ENCODE results near the gene CMIP.

CMIP gene

DNA sequence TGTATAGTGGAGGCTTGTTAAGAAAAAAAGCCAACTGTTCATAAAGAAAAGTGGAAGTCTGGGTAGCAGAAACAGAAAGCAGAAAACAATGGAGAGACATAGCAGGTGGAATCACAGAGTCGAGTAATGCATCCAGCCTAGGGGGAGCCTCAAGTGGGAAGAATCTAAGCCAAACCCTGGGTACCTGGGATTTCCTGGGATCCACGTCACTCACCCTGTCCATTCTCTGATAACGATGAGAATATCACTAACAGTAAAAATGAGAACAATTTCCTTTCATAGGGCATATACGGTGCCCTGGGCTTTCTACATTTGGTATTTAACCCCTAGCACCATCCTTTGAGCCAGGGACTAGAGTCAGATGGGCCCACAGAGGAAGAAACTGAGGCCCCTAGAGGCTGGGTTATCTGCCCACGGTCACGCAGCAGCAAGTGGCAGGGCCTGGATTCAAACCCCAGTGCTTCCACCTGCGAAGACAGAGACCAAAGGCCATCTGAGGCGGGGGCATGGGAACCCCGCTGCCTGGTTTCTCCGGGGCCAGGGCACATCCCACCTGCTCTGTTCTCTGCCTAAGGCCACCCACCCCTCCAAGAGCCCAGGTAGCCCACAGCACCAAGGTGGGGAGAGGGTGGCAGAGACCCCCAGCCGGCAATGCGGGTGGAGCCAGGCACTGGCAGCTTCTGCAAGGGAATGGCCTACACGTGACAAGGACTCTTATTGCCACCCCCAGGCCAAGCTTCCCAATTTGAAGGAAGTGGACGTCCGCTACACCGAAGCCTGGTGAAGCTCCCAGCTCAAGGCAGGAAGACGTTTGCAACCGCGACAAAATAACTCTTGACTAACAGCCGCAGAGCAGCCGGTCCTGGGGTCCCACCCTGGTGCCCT lies 264.6 kb downstream of the CMIP start:
- DNase-seq: no peak

DNA sequence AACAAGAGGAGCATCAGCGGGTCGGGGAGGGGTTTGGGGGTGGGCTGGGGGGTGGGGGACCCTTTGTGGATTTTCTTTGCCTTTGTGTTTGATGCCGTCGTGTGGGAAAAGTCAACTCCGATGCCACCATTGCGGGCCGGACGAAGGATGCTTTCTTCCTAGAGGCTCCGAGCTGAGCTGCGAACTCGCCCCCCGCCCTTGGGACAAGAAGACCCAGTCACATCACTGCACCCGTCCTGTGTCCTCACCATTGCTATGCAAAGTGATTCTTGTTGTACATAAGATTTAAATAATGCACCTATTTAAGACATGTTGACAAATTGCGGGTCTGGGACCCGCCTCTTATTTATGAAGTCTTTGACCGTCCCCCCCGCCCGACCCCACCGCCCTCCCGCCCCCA lies 265.4 kb downstream of the CMIP start:
- no peak for DNase-seq

DNA sequence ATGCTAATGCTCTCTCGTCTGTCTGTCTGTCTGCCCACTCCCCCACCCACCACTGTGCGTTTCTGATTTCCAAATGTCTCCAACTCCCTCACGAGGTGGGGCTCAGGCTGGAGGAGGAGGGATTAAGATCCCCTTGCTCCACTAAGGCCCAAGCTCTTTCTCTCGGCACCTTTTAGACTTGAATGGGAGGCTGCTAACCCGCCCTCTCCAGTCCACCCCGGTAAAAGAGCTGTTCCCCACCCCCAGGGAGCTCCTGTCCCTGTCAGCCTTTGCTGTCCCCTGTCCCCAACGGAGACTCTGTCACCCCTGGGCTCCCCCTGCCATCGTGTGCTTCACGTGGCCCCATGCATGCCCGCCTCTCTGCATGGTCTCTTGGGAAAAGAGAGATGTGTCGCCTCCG lies 266.0 kb downstream of the CMIP start:
- DNase-seq: no peak

DNA sequence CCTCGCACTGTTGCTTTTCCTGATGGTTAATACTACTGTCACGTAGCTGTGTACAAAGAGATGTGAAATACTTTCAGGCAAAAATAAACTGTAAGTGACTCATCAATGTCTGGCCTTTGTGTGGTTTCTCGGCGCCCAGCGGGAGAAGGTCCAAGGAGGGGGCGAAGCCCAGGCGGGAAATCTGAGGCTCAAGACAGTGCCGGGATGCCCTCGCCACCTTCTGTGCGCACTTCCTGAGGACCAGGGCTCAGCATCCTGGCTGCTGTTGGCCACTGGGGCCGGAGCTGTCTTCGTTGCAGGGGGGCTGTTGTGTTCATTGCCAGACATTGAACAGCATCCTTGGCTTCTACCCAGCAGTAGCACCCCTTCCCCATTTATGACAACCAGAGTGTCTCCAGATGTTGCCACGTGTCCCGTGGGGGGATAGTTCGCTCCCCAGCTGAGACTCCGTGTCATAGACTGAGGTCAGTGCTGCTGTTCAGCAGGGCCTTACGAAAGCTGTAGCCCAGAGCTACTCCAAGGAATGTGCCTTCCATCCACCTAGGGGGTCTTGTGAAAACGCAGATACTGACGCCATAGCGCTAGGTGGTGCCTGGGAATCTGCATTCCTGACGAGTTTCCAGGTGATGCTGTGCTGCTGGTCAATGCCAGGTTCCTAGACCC lies 267.2 kb downstream of the CMIP start:
- peak; percentile 92 for DNase-seq

DNA sequence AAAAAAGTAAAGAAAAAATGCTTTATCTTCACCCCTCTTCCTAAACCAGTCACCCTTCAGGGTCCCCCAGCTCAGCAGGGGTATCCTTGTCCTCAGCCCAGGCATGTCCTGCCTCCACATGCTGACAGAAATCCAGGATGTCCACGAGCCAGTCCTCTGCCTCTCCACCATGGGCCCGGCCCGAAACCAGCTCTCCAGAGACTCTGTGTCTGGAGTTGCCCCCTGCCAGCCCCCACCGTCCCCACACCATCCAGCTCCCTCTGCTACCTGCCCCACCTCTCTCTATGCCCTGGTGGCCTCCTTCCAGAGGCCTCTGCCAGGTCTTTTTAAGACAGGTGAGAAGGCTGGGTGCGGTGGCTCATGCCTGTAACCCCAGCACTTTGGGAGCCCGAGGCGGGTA lies 268.1 kb downstream of the CMIP start:
- no peak for DNase-seq

DNA sequence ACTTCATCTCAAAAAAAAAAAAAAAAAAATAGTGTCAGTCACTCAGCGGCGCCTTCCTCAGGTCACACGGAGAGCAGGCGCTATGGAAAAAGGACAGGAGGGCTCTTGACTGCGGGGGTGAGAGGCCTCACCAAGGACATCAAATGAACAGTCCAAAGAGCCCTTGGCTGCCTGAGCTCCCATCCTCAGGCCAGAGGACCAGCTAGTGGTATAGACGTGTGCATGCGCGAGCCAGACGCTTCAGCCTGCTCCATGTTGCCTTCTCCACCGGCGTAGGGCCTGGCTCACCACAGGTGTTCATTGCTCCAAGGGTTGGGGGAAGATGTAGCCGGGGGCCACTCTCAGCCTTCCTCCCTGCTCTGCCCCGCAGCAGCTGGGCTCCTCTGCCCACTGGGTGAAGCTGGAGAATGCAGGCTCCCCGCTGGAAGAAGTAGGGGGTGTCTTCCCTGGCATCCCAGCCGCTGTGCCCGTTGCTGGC lies 268.7 kb downstream of the CMIP start:
- no peak for DNase-seq

DNA sequence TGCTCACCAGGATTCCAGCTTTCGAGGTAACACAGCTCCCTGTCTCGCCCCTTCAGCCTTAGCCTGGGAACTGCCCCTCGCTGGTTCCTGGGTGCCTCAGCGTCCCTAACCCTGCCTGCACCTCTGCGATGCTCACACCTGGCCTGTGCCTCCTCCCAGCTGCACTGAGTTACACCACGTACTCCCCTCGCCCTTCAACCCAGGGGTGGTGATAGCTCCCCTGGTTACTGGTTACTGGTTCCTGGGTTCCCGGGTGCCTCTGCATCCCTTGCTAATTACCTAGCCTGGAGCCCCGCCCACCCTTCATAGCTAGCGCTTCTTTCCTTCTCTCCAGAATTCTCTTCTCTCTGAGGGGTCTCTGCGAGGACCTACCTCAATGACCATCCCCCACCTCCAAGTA lies 269.2 kb downstream of the CMIP start:
- no peak for DNase-seq

DNA sequence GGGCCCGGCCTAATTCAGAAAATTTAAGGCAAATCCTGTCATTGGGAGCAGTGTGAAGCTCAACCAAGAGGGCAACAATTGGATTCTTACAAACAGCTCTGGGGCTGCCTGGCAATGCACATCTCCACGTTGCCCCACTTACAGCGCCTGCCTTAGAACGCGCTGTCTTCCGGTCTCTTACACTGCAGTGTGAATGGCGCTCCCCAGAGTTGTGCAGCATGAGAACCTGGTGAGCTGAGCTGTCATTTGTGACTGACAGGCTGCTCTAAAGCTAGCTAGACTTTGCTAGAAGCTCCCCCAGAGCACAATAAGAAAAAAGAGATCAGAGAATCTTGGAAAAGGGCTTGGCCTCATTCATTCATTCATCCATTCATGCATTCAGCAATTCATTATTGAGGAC lies 270.0 kb downstream of the CMIP start:
- DNase-seq: no peak

DNA sequence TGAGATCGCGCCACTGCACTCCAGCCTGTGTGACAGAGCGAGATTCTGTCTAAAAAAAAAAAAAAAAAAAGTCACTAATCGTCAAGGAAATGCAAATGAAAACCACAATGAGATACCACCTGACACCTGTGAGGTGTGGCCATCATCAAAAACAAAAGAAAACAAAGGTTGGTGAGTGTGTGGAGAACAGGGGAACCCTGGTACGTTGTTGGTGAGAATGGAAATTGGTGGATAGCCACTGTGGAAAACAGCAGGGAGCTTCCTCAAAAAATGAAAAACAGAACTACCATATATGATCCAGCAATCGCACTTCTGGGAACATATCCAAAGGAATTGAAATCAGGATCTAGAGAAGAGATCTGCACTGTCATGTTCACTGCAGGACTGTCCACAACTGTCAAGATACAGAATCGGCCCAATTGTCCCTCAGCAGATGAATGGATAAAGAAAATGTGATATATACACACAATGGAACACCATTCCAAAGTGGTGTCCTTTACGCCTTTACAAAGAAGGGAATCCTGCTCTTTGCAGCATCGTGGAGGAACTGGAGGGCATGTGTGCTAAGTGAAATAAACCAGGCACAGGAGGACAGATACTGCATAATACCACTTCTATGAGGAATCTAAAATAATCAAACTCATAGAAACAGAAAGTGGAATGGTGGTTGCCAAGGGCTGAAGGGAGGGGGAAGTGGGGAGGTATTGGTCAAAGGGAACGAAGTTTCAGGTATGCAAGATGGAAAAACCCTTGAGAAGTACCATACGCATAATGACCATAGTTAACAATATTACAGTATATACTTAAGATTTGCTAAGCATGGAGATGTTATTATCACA lies 271.0 kb downstream of the CMIP start:
- no peak for DNase-seq

DNA sequence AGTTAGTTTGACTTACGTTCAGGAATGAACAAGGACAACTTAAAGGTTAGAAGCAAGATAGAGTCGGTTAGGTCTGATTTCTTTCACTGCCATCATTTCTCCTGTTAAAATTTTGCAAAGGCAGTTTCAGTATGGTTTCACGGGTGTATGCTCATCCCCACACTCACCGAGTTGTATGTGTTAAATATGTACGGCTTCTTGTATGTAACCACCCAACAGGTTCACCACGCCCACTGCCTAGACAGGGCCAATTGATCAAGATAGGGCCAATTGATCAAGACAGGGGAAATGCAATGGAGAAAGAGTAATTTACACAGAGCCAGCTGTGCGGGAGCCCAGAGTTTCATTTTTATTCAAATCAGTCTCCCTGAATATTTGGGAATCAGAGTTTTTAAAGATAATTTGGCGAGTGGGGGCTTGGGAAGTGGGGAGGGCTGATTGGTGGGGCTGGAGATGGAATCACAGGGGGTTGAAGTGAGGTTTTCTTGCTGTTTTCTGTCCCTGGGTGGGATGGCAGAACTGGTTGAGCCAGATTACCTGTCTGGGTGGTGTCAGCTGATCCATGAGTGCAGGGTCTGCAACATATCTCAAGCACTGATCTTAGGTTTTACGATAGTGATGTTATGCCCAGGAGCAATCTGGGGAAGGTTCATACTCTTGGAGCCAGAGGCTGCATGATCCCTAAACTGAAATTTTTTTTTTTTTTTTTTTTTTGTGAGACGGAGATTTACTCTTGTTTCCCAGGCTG lies 272.0 kb downstream of the CMIP start:
- DNase-seq: no peak

DNA sequence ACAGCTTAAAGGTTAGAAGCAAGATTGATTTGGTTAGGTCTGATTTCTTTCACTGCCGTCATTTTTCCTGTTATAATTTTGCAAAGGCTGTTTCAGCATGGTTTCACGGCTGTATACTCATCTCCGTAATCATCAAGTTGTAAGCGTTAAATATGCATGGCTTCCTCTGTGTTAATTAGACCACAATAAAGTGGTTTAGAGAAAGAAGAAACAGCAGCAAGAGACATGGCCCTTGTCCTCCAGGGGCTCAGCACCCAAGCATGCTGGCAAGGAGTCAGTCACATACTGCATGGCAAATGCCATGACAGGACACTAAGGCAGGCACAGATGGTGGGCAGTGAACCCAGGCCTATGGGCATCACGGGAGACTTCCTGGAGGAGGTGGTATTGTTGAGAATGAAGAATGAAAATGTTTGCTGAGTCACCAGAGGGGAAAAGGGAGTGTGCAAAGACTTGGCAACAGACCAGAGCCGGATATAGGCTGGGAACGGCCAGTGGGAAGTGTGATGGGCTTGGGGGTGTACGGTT lies 273.1 kb downstream of the CMIP start:
- DNase-seq: no peak

DNA sequence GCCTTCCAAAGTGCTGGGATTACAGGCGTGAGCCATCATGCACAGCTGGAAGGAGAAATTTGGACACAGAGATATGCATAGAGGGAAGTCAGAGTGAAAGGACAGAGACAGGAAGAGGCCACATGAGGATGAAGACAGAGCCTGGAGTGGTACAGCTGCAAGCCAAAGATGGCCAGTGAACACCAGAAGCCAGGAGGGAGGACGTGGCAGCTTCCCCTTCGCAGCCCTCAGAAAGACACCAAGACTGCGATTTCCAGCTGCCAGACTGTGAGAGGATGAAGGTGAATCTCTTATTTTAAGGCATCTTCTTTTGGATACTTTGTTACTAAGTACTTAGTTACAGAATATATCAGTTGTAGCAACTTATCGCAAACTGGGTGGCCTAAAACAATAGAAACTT lies 274.0 kb downstream of the CMIP start:
- DNase-seq: no peak

DNA sequence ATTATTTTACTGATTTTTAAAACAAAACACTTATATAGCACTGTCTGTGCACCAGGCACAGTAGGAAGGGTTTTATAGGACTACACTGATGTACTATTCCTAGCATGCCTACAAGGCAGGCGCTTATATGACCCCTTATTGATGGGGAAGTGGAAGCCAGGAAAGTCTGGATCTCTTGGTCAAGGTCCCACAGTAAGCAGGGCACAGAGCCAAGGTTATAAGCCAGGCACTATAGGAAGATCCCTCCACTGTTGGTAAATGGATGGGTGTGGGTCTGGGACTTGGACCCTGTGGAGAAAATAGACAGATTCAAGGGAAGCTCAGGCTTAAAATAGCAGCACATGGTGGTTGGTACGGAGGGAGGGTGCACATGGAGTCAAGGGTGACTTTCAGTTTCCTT lies 275.4 kb downstream of the CMIP start:
- DNase-seq: no peak

DNA sequence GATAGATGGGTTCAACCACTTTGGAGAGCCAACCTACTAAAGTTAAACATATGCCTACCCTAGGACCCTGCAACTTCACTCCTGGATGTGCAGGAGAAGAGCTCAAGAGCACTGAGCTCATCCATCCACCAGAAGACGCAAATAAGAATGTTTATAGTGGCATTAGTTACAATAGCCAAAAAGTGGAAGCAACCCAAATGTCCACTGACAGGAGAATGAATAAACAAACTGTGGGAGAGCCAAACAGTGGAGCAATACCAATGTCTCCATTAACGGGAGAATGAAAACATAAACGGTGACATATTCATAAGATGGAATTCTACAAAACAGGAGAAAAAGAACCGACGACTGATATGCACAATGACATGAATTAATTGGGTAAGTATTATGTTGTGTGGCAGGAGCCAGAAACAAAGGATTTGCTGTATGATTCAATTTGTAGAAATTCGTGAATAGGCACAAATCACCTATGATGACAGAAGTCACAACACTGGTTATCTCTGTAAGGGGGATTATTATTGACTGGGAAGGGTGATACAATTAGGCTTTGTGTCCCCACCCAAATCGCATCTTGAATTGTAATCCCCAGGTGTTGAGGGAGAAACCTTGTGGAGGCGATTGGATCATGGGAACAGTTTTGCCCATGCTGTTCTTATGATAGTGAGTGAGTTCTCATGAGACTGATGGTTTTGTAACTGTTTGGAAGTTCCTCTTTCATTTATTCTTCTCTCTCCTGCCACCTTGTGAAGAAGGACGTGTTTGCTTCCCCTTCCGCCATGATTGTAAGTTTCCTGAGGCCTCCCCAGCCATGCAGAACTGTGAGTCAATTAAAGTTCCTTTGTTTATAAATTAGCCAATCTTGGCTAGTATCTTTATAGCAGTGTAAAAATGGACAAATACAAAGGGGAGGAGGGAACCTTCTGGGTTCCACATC lies 276.6 kb downstream of the CMIP start:
- no peak for DNase-seq

DNA sequence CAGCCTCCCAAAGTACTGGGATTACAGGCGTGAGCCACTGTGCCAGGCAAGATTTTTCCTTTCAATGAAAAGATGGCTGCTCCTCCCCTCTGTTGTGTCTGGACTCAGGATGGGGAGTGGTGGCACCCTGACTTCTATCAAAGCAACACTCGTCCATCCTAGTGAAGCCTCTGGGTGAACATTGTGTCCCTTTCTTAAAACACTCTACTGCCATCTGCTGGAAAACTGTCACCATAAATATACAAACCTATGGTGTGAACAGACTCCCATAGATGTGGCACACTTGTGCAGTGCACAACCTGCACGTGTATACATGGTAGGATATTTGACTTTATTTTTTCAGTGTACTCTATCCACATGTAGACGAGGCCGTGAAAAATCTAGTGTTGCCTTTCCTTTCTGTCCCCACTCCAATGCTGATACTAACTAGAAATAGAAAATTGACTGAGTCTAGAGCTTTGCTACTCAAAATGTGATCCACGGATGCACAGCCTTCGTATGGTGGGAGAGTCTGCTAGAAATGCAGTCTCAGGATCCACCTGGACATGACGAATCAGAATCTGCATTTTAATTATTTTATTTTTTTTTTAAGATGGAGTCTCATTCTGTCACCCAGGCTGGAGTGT lies 278.6 kb downstream of the CMIP start:
- peak; percentile 75 for DNase-seq

DNA sequence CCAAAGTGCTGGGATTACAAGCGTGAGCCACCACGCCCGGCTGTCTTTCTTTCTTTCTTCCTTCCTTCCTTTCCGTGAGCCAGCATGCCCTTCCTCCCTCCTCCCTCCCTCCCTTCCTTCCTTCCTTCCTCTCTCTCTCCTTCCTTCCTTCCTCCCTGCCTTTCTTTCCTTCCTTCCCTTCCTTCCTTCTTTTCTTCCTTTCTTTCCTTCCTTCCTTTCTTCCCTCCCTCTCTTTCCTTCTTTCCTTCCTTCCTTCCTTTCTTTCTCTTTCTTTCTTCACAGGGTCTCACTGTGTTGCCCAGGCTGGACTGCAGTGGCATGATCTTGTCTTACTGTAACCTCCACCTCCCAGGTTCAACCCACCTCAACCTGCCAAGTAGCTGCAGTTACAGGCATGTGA lies 283.8 kb downstream of the CMIP start:
- DNase-seq: no peak

DNA sequence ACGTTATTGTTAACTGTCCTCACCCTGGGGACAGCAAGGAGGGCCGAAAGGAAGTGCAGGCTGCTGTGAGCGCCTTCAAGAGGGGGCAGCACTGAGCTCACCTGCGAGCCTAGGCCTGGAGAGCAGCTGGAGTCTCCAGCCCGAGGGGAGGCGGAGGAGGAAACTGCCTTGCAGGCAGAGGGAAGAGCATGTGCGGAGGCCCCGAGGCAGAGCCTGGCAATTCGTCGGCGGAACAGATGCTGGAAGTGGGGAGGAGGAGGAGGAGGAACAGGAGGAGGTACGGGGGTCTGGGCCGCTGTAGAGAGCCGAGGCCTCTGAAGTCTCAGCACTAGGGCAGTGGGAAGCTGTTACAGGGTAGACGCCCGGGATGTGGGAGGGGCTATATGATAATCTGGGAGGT lies 284.8 kb downstream of the CMIP start:
- DNase-seq: no peak

DNA sequence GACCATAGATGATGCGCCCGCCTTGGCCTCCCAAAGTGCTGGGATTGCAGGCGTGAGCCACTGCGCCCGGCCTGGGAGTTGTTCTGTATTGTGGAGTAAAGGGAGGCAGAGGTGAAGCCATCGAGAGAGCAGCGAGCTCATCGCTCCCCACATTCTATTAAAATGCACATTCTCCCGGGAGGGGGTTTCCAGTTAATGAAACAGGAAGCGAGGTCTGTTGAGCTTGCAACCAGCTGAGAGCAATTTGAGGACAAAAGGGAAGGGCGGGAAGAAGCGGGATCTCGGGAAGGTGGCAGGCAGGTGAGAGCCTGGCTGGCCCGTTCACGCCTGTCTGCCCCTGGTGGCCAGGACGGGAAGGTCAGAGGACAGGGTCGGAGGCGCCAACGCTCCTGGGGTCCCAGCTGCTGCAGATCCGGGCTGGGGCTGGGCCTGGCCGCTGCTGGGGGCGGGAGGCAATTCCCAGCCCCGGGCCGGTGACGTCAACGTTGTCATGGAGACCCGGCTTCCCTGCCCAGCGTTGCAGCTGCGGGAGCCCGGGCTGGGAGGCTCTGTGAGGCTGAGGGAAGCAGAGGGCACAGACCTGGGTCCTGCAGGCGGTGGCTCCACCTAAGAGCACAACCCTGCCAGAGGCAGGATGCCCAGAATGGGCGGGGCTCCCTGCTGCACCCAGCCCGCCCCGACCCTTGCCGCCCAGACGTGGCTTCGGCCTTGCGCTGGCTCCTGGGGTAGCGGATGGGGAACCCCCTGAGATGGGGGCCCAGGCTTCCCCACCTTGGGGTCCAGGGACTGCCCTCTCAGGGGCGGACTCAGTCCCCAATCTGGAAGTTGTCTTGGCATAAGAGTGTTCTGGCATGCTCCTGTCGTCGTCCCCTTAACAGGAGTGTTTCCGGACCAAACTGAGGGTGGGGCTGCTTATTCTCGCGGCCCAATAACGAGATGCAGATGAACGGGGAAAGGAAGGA lies 285.8 kb downstream of the CMIP start:
- peak; percentile 84 for DNase-seq

DNA sequence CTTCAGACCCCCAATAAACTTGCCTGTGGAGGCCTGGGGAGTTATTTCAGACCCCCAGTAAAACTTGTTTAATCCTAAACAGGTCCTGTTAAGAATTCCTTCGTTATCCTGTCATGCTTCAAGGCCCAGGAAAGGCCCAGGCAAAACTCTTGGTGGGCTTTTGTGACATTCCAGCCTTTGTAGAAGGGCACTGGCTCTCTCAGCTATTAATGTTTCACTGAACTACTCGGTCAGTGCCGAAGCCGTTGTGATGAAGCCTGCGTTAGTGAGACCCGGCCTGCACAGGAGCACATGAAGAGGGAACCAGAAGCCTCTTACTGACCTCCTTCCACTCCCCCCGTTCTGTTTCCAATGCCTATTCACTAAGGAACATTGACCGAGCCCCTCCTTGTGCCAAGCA lies 287.0 kb downstream of the CMIP start:
- no peak for DNase-seq

DNA sequence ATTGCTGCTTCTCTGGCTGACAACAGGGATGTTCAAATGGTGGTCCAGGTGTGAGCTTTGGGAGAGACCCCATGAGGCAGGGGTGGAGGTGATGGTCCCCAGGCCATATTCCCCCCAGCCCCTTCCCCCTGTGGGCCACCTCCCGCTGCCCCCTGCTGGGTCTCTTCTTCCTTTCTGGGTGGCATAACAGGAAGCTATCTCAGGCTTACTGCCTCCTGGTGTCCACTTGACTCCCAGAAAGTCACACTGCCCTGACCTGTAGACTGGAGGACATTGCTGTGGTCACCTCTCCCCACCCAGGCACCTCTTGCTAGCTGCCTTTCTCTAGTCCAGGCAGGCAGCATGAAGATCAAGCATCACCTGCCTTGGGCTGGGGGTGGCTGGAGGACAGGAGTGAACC lies 288.1 kb downstream of the CMIP start:
- no peak for DNase-seq

Measured in fibroblast of skin of right biceps (primary cell).